K562 (cell line): ENCODE results near the gene COQ10B. TPM values are rescaled to one million over a fixed set of nuclear protein-coding genes. Genes with fewer than 3 reads are reported as not detected.

Experiments
- ATF6 ChIP-seq: sonication (generic); formaldehyde crosslinking; IDR thresholded peaks from 2 replicates; pipeline ENCODE4 v1.4.0; 2020; ENCODE audit warnings: mild to moderate bottlenecking, missing genetic modification reagents
- ATF7 ChIP-seq: fragments of 450-650 bp; IDR thresholded peaks from 2 replicates; pipeline ENCODE4 v1.7.1; 2014; ENCODE audit warnings: mild to moderate bottlenecking, moderate library complexity
- CTBP1 ChIP-seq: fragments of 450-650 bp; IDR thresholded peaks from 2 replicates; pipeline ENCODE4 v1.6.1; 2016; ENCODE audit warnings: borderline replicate concordance
- GABPA ChIP-seq: fragments of 200-800 bp; sonication (Bioruptor generic); conservative IDR thresholded peaks from 2 replicates; pipeline ENCODE4 v1.6.1; 2016; ENCODE audit warnings: low read depth, missing genetic modification characterization, missing compliant biosample characterization
- GTF2B ChIP-seq: IDR thresholded peaks from 2 replicates; pipeline ENCODE4 v1.6.1; 2011; ENCODE audit not compliant: insufficient read length; ENCODE audit errors: extremely low read depth
- HOXB6 ChIP-seq: fragments of 250-450 bp; sonication (Bioruptor Pico); IDR thresholded peaks from 2 replicates; pipeline ENCODE4 v1.5.1; 2022; ENCODE audit warnings: mild to moderate bottlenecking, borderline replicate concordance
- LEF1 ChIP-seq: fragments of 450-650 bp; IDR thresholded peaks from 2 replicates; pipeline ENCODE4 v1.6.1; 2016; ENCODE audit warnings: mild to moderate bottlenecking
- MAFG ChIP-seq: fragments of 450-650 bp; conservative IDR thresholded peaks from 2 replicates; pipeline ENCODE4 v1.6.1; 2016; ENCODE audit warnings: missing genetic modification characterization, missing compliant biosample characterization
- MITF ChIP-seq: IDR thresholded peaks from 2 replicates; pipeline ENCODE4 v1.6.1; 2014; ENCODE audit warnings: antibody characterized with exemption
- MLLT1 ChIP-seq, 2 experiments: fragments of 450-650 bp; IDR thresholded peaks; 2 replicates each; pipeline ENCODE4 v1.6.1; 2016
- MYBL2 ChIP-seq, 2 experiments: fragments of 450-650 bp in 1 of 2; sonication (generic) in 1 of 2; formaldehyde crosslinking in 1 of 2; IDR thresholded peaks; 2 replicates each; pipeline versions ENCODE4 v1.6.1 to v1.8.1; 2017 to 2022; ENCODE audit warnings: borderline replicate concordance in 1 of 2, inconsistent platforms in 1 of 2, low read depth in 1 of 2, mild to moderate bottlenecking in 1 of 2, missing genetic modification reagents in 1 of 2, moderate library complexity in 1 of 2
- POU5F1 ChIP-seq: fragments of 150-350 bp; IDR thresholded peaks from 2 replicates; pipeline ENCODE4 v1.6.1; 2014; ENCODE audit warnings: borderline replicate concordance, low read length, low read depth, mild to moderate bottlenecking; ENCODE audit not compliant: partially characterized antibody
- RAD21 ChIP-seq, 2 experiments: fragments of 250-450 bp in 1 of 2; fragments of 450-650 bp in 1 of 2; sonication (Bioruptor Pico) in 1 of 2; formaldehyde crosslinking in 1 of 2; IDR thresholded peaks in 1 of 2; conservative IDR thresholded peaks in 1 of 2; 2 replicates each; pipeline versions ENCODE4 v1.4.0 to v1.8.0; 2020 to 2022; ENCODE audit warnings: mild to moderate bottlenecking in 2 of 2, moderate library complexity in 1 of 2
- SIRT6 ChIP-seq: IDR thresholded peaks from one replicate; pipeline ENCODE4 v1.6.1; 2012; ENCODE audit warnings: low read depth, mild to moderate bottlenecking, control low read depth, inconsistent platforms, low read length, moderate library complexity
- TBP ChIP-seq: optimal IDR thresholded peaks from 2 replicates; pipeline ENCODE3; 2011; ENCODE audit warnings: low read depth, low read length, improper control_type of control experiment
- ZKSCAN3 ChIP-seq: fragments of 250-450 bp; sonication (Bioruptor Pico); IDR thresholded peaks from 2 replicates; pipeline ENCODE4 v1.4.0; 2020
- ZNF121 ChIP-seq: sonication (generic); formaldehyde crosslinking; conservative IDR thresholded peaks from 2 replicates; pipeline ENCODE4 v1.8.0; 2022; ENCODE audit warnings: missing genetic modification reagents
- ZNF253 ChIP-seq: fragments of 250-450 bp; sonication (Bioruptor Pico); conservative IDR thresholded peaks from 2 replicates; pipeline ENCODE4 v1.6.1; 2021; ENCODE audit warnings: mild to moderate bottlenecking
- ZNF263 ChIP-seq: sonication (generic); formaldehyde crosslinking; IDR thresholded peaks from 2 replicates; pipeline ENCODE4 v1.8.0; 2022; ENCODE audit warnings: mild to moderate bottlenecking, missing genetic modification reagents, borderline replicate concordance
- ZNF586 ChIP-seq: fragments of 450-650 bp; formaldehyde crosslinking; conservative IDR thresholded peaks from 2 replicates; pipeline ENCODE4 v1.4.0; 2020; ENCODE audit warnings: mild to moderate bottlenecking, moderate library complexity
- ZNF695 ChIP-seq: fragments of 450-650 bp; formaldehyde crosslinking; IDR thresholded peaks from 2 replicates; pipeline ENCODE4 v1.4.0; 2020; ENCODE audit warnings: mild to moderate bottlenecking, moderate library complexity
- ZNF766 ChIP-seq: fragments of 200-800 bp; sonication (Bioruptor generic); conservative IDR thresholded peaks from 2 replicates; pipeline ENCODE4 v1.6.1; 2016; ENCODE audit warnings: missing genetic modification characterization, missing compliant biosample characterization
- polyA plus RNA-seq, 8 experiments: library from polyadenylated mRNA; depleted of rRNA in 4 of 8; stranded (reverse) in 5 of 8; unstranded in 3 of 8; fragments of >200 nt; fragmentation: Nextera tagmentation in 2 of 8; fragmentation: Illumina TruSeq in 1 of 8; extraction: Ambion mirVana in 2 of 8; extraction: Trizol in 1 of 8; gene quantifications; 2 replicates each; pipeline versions ENCODE4 v1.2.1 to v1.2.3, GENCODE V29; 2011 to 2014; ENCODE audit warnings: inconsistent platforms in 1 of 8, missing spikeins in 1 of 8
- total RNA-seq, 7 experiments: library from RNA; depleted of rRNA in 6 of 7; stranded (reverse); fragments of >200 nt in 6 of 7; fragmentation: Illumina TruSeq in 2 of 7; extraction: Trizol in 2 of 7; gene quantifications; 2 replicates each; pipeline versions ENCODE4 v1.2.1 to v1.2.3, GENCODE V29; 2011 to 2021; ENCODE audit warnings: low replicate concordance in 1 of 7

Gene COQ10B
- total and polyA plus RNA-seq, 9 of the 15 experiments (the other 6 are each of a cell fraction or from before 2014, with no cell fraction given): 3.1 to 13.1 (median 7.7) TPM

- TF ChIP-seq GTF2B (no peak), HOXB6 (CRISPR knock-in tag) (no peak), TBP (peak; percentile 93), ZNF253 (CRISPR knock-in tag) (no peak), ZNF263 (CRISPR knock-in tag) (0 out of 2 replicates have a peak, but pooled peaks have one; percentile 55), MYBL2 (IDR thresholded peaks at IDR 0.05; ENCODE audit: low read depth) (no peak), MYBL2 (CRISPR knock-in tag; IDR thresholded peaks at IDR 0.05; ENCODE audit: borderline replicate concordance) (no peak), ATF7 (peak; percentile 66), CTBP1 (no peak), LEF1 (no peak), MAFG (tag) (no peak), POU5F1 (no peak), ZKSCAN3 (no peak), ZNF766 (CRISPR knock-in tag) (no peak), MITF (0 out of 2 replicates have a peak, but pooled peaks have one; percentile 66), ZNF121 (CRISPR knock-in tag) (no peak), ATF6 (CRISPR knock-in tag) (no peak), SIRT6 (no peak), RAD21 (CRISPR knock-in tag; conservative IDR thresholded peaks at IDR 0.05 in 1 of 2, IDR thresholded peaks at IDR 0.05 in 1 of 2) (no peak), ZNF695 (CRISPR knock-in tag) (no peak), ZNF586 (CRISPR knock-in tag) (no peak), GABPA (tag) (peak; percentile 92), MLLT1 (IDR thresholded peaks at IDR 0.05) (peak in 1 of 2 experiments; percentile 20; a peak in 1 of 4 replicates)
Measured at GRCh38 chr2:197434541-197435513, 18.5 kb upstream of the COQ10B start, which contains the start of gene SF3B1 (continued).
